Measurements from ENCODE around the gene LITAF.

- TF ChIP-seq, protein P1, sequence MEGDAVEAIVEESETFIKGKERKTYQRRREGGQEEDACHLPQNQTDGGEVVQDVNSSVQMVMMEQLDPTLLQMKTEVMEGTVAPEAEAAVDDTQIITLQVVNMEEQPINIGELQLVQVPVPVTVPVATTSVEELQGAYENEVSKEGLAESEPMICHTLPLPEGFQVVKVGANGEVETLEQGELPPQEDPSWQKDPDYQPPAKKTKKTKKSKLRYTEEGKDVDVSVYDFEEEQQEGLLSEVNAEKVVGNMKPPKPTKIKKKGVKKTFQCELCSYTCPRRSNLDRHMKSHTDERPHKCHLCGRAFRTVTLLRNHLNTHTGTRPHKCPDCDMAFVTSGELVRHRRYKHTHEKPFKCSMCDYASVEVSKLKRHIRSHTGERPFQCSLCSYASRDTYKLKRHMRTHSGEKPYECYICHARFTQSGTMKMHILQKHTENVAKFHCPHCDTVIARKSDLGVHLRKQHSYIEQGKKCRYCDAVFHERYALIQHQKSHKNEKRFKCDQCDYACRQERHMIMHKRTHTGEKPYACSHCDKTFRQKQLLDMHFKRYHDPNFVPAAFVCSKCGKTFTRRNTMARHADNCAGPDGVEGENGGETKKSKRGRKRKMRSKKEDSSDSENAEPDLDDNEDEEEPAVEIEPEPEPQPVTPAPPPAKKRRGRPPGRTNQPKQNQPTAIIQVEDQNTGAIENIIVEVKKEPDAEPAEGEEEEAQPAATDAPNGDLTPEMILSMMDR (IDR thresholded peaks at IDR 0.05; ENCODE audit: low read depth, low read length, missing input control) = no peak
- TF ChIP-seq REST (IDR thresholded peaks at IDR 0.05) = no peak
These were observed 40.6 kb upstream of the LITAF start for GRCh38 chr16:11627292-11627663.
